GM15510 (cell line): ENCODE measurements around the gene CDH23.

ENCODE experiments used
- POLR2A ChIP-seq: IDR thresholded peaks from 3 replicates; pipeline ENCODE4 v1.6.1; 2011; ENCODE audit warnings: borderline replicate concordance; ENCODE audit not compliant: insufficient read length; ENCODE audit errors: extremely low read depth

CDH23 gene

GRCh38 chr10:71675295-71675970 is 278.7 kb downstream of the CDH23 start:
- no peak for TF ChIP-seq POLR2A

- no peak for TF ChIP-seq POLR2A
Observed at GRCh38 chr10:71677261-71677660, 280.5 kb downstream of the CDH23 start.

- no peak for TF ChIP-seq POLR2A
Observed at GRCh38 chr10:71678057-71678805, 281.5 kb downstream of the CDH23 start.

DNA sequence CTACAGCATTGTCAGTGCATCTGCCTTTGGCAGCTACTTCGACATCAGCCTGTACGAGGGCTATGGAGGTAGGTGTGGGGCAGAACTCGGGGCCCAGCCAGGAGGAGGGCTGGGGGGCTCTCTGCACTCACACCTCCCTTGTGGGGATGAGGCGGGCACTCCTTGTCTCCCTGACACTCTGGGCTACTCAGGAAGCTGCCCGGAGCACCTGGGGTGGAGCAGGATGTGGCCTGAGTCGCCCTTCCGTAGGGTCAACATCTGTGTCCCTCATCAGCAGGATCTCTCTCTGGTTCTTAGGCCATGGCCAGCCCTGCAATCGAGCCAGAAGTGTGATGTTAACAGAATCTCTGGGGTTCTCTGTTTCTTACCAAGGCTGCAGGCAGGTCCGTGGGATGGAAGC is 282.7 kb downstream of the CDH23 start:
- no peak for TF ChIP-seq POLR2A

DNA sequence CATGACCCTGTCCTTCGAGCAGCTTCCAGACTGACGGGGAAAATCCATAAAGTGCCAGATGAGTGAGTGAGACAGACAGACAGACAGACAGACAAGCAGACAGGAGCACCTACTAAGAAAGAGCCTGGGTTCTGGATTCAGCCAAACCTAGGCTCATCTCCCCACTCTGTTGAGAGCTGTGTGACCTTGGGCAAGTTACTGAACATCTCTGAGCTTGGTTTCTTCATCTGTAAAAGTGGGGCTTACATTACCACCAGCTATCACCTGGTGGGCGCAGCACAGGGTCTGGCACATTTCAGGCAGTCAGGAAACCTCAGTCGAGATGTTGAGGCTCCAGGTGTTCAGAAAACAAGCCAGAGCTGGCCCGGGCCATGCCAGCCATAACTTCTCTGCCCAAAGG is 285.3 kb downstream of the CDH23 start:
- no peak for TF ChIP-seq POLR2A

DNA sequence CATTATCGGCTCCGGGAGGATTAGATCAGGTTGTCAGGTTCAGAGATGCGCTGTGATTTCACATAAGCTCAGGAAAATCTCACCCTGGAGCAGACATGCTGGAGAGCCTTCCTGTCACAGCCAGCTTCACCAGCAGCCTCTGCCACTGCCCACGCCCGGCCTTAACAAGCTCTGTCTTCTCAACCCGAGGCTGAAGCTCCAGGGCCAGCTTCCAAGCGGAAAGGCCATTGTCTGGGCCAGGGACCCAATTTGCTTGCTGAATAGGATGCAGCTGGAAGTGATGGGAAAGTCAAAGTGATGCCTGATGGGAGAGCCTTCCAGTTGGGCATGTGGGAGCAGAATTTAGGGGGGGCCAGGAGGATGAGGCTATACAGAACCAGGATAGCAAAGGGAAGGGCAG is 286.6 kb downstream of the CDH23 start:
- no peak for TF ChIP-seq POLR2A

- no peak for TF ChIP-seq POLR2A
Observed at GRCh38 chr10:71684356-71685173, 287.8 kb downstream of the CDH23 start.

DNA sequence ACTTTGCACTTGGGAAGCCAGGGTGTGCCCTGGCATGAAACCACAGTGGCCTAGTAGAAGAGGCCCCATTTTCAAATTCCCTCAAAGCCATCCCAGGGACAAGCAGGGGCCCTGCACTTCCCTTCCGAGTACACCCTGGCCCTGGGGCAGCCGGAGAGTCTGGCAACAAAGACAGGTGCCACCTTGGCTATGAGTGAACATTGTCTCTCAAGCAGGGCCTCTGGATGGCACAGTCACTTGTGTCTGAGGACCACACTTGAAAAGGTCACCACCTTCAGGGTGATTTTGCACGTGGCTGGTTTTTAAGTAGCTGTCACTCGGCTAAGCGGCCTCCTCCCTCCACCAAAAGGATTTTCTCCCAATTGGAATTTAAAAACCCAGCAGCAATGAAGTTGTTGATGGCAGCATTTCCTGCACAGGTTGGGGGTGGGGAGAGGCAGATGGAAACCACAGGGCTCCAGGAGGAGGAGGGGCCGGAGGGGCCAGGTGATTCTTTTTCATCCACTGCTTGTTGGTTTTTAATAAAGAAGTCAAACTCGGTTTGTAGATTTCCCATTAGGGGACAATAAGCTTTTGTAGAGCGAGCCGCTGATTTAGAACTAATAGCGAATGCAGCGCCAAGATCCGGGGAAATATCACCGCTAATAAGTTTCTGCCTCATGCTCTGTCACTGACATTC is 289.0 kb downstream of the CDH23 start:
- TF ChIP-seq POLR2A: no peak

- no peak for TF ChIP-seq POLR2A
Observed at GRCh38 chr10:71687077-71687476, 290.4 kb downstream of the CDH23 start.

DNA sequence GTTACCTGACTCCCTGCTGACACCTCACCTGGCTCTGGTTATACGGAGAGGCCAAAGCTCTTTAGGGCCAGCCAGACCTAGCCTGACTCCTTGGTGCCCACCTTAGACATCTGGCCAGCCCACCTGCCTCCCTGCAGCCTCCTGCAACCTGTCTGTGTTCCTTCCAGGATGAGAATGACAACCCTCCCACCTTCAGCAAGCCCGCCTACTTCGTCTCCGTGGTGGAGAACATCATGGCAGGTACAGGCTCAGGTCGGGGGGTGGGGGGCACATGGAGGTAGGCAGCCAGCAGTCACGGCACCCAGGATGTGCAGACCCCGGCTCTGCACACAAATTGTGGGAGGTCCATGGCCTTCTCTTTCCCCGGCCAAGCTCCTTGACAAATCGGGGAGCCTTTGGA is 290.8 kb downstream of the CDH23 start:
- TF ChIP-seq POLR2A: no peak

- no peak for TF ChIP-seq POLR2A
Observed at GRCh38 chr10:71688256-71688655, 291.5 kb downstream of the CDH23 start.

DNA sequence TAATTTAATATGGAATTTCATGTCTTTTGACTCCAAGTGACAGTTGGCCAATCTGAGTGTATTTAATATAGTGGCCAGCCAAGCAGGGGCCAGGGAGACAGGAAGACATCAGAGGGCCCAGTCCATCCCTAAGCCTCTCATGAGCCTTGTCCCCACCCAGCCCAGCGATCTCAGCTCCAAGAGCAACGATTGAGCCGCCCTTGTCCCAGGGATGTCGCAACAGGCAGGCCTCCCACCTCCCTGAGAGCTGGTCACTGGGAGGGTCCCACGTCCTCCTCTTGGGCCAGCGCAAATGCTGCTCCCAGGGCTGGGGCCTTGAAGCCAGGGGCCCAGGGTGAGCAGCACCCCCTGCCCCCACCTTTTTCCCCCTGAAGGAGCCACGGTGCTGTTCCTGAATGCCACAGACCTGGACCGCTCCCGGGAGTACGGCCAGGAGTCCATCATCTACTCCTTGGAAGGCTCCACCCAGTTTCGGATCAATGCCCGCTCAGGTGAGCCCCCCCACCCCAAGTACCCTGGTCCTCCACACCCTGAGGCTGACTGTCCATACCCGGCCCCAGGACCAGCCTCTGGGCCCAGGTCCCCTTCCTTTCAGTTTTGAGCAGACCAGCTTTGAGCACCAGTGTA is 293.5 kb downstream of the CDH23 start:
- no peak for TF ChIP-seq POLR2A

DNA sequence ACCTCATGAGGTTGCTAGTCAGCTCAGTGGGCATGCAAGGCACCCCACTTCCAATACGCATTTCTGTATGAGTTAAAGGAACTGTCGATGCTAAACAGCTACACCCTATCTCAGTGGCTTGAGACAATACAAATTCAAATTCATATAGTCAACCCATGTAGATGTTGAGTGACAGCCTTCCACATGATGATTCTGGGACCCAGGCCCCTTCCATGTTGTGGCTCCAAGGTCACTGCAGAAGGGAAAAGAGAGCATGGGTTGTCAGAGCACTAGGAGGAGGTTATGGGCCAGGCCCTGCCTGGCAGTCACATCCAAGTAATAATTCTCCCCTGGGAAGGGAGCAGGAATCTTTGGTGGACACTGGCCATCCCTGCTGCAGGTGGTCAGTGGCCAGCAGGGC is 294.7 kb downstream of the CDH23 start:
- TF ChIP-seq POLR2A: no peak

- TF ChIP-seq POLR2A: no peak
Observed at GRCh38 chr10:71692598-71693306, 296.0 kb downstream of the CDH23 start.
